ENCODE results near the gene SLC43A2. TPM values are rescaled to one million over a fixed set of nuclear protein-coding genes. Genes with fewer than 3 reads are reported as not detected.

Gene SLC43A2
- total and polyA plus RNA-seq, 2 experiments from 2014 or later = 2.5 to 5.3 TPM

- Histone ChIP-seq H3K27ac (no peak overlapping the region), H3K4me3 (no peak overlapping the region), H3K9me3 (ENCODE audit: low read depth) (no peaks in the 10 kb centered on the region), H3K27me3 (no peaks in the 10 kb centered on the region), H3K4me1 (ENCODE audit: low read depth) (peaks cover 5% of the 10 kb centered on the region), H3K36me3 (no peaks in the 10 kb centered on the region)
- TF ChIP-seq CTCF (IDR thresholded peaks at IDR 0.05; ENCODE audit: low read depth, low read length) = no peak
- no peak for DNase-seq (ENCODE audit: low read depth in 1 of 2, low spot score in 1 of 2)
These were observed 50.6 kb downstream of the SLC43A2 start for GRCh38 chr17:1578029-1578428.

GRCh38 chr17:1577583-1578013 lies 51.0 kb downstream of the SLC43A2 start:
- no peaks in the 10 kb centered on the region for H3K27me3 ChIP-seq
- TF ChIP-seq CTCF (IDR thresholded peaks at IDR 0.05; ENCODE audit: low read depth, low read length) = no peak
- DNase-seq (ENCODE audit: low read depth in 1 of 2, low spot score in 1 of 2) = no peak
- peaks cover 5% of the 10 kb centered on the region for H3K4me1 ChIP-seq (ENCODE audit: low read depth)
- H3K27ac ChIP-seq = no peak overlapping the region
- no peak overlapping the region for H3K4me3 ChIP-seq
- H3K9me3 ChIP-seq (ENCODE audit: low read depth) = no peaks in the 10 kb centered on the region
- H3K36me3 ChIP-seq = no peaks in the 10 kb centered on the region

GRCh38 chr17:1577182-1577581 lies 51.5 kb downstream of the SLC43A2 start:
- Histone ChIP-seq H3K27me3 (no peaks in the 10 kb centered on the region), H3K9me3 (ENCODE audit: low read depth) (no peaks in the 10 kb centered on the region), H3K27ac (no peak overlapping the region), H3K4me3 (no peak overlapping the region), H3K4me1 (ENCODE audit: low read depth) (peaks cover 5% of the 10 kb centered on the region), H3K36me3 (no peaks in the 10 kb centered on the region)
- no peak for TF ChIP-seq CTCF (IDR thresholded peaks at IDR 0.05; ENCODE audit: low read depth, low read length)
- peak in 1 of 2 donors; percentile 98 for DNase-seq (ENCODE audit: low read depth in 1 of 2, low spot score in 1 of 2)

- no peak for TF ChIP-seq CTCF (IDR thresholded peaks at IDR 0.05; ENCODE audit: low read depth, low read length)
- no peak overlapping the region for H3K4me3 ChIP-seq
- H3K36me3 ChIP-seq = no peaks in the 10 kb centered on the region
- no peaks in the 10 kb centered on the region for H3K9me3 ChIP-seq (ENCODE audit: low read depth)
- H3K27ac ChIP-seq = no peak overlapping the region
- H3K4me1 ChIP-seq (ENCODE audit: low read depth) = peaks cover 6% of the 10 kb centered on the region
- no peak for DNase-seq (ENCODE audit: low read depth in 1 of 2, low spot score in 1 of 2)
- H3K27me3 ChIP-seq = no peaks in the 10 kb centered on the region
These were observed 52.1 kb downstream of the SLC43A2 start for GRCh38 chr17:1576500-1576899.

- Histone ChIP-seq H3K4me3 (no peak overlapping the region), H3K27me3 (no peaks in the 10 kb centered on the region), H3K36me3 (no peaks in the 10 kb centered on the region), H3K4me1 (ENCODE audit: low read depth) (peaks cover 10% of the 10 kb centered on the region), H3K27ac (no peak overlapping the region), H3K9me3 (ENCODE audit: low read depth) (no peaks in the 10 kb centered on the region)
- DNase-seq (ENCODE audit: low read depth in 1 of 2, low spot score in 1 of 2) = no peak
- no peak for TF ChIP-seq CTCF (IDR thresholded peaks at IDR 0.05; ENCODE audit: low read depth, low read length)
These were observed 53.8 kb downstream of the SLC43A2 start for GRCh38 chr17:1574697-1575471.
